H1 (cell line): Measurements from ENCODE around the gene LEKR1. TPM values are rescaled to one million over a fixed set of nuclear protein-coding genes. Genes with fewer than 3 reads are reported as not detected.

Source experiments
- CTCF ChIA-PET: fragments of 300-600 bp; sonication (Branson Sonifier 250); formaldehyde crosslinking; loops from one replicate; lab custom pipeline; 2021; ENCODE audit not compliant: partially characterized antibody; lab: Charles Lee
- POLR2A ChIA-PET: fragments of 300-600 bp; sonication (Branson Sonifier 250); formaldehyde crosslinking; loops from one replicate; lab custom pipeline; 2021; ENCODE audit warnings: inconsistent platforms; ENCODE audit not compliant: partially characterized antibody; lab: Charles Lee
- DNase-seq, 2 experiments: peaks; one replicate each; pipeline versions ENCODE4 v3.0.0 to v3.0.0-alpha.2; 2010 to 2022; ENCODE audit warnings: low spot score in 2 of 2, low read depth in 1 of 2, mixed read lengths in 1 of 2
- FAIRE-seq: peaks from 2 replicates; lab custom pipeline; 2011; peaks lifted over from hg19 to GRCh38; lab: Jason Lieb, UNC
- H2AFZ ChIP-seq: 2 replicates; pipeline ENCODE4 v1.8.1; 2012; ENCODE audit warnings: low read length, inconsistent platforms
- H2AK5ac ChIP-seq: 2 replicates; pipeline ENCODE4 v1.6.1; 2013; ENCODE audit warnings: low read depth, low read length
- H2BK120ac ChIP-seq: replicated peaks from 2 replicates; pipeline ENCODE3; 2013; ENCODE audit warnings: low read depth, low read length, inconsistent platforms
- H2BK12ac ChIP-seq: 2 replicates; pipeline ENCODE4 v1.6.1; 2013; ENCODE audit warnings: low read depth, low read length
- H2BK15ac ChIP-seq: 2 replicates; pipeline ENCODE4 v1.6.1; 2013; ENCODE audit warnings: low read length
- H2BK20ac ChIP-seq: 2 replicates; pipeline ENCODE4 v1.6.1; 2013; ENCODE audit warnings: low read length
- H2BK5ac ChIP-seq: 2 replicates; pipeline ENCODE4 v1.6.1; 2013; ENCODE audit warnings: low read depth, low read length
- H3K14ac ChIP-seq: 2 replicates; pipeline ENCODE4 v1.6.1; 2013; ENCODE audit warnings: inconsistent platforms; ENCODE audit not compliant: insufficient read length
- H3K18ac ChIP-seq: 2 replicates; pipeline ENCODE4 v1.6.1; 2013; ENCODE audit warnings: low read length; ENCODE audit errors: extremely low read depth
- H3K23ac ChIP-seq: 2 replicates; pipeline ENCODE4 v1.6.1; 2013; ENCODE audit warnings: inconsistent platforms; ENCODE audit not compliant: insufficient read length
- H3K23me2 ChIP-seq: 2 replicates; pipeline ENCODE4 v1.6.1; 2013; ENCODE audit warnings: low read depth, low read length
- H3K27ac ChIP-seq: 2 replicates; pipeline ENCODE4 v1.6.1; 2011; ENCODE audit warnings: low read depth, low read length, inconsistent platforms
- H3K27me3 ChIP-seq, 4 experiments: replicated peaks in 1 of 4; 1 replicate in 1 of 4; 2 replicates in 3 of 4; pipeline versions ENCODE4 v1.6.1 to v1.8.1; 2011 to 2013; ENCODE audit warnings: low read length in 3 of 4, mild to moderate bottlenecking in 3 of 4, inconsistent platforms in 2 of 4, mixed read lengths in 2 of 4, moderate library complexity in 1 of 4; ENCODE audit not compliant: control insufficient read depth in 3 of 4, insufficient read depth in 3 of 4; ENCODE audit errors: extremely low read depth in 1 of 4
- H3K36me3 ChIP-seq, 4 experiments: 2 replicates each; pipeline versions ENCODE4 v1.6.1 to v1.8.1; 2011 to 2013; ENCODE audit warnings: mild to moderate bottlenecking in 4 of 4, low read length in 3 of 4, moderate library complexity in 2 of 4, control low read depth in 1 of 4, inconsistent platforms in 1 of 4; ENCODE audit not compliant: insufficient read depth in 4 of 4, control insufficient read depth in 2 of 4
- H3K4ac ChIP-seq: replicated peaks from 2 replicates; pipeline ENCODE3; 2013; ENCODE audit warnings: low read length, low read depth, mixed read lengths, inconsistent platforms; ENCODE audit not compliant: insufficient read length
- H3K4me1 ChIP-seq, 4 experiments: replicated peaks in 1 of 4; 1 replicate in 1 of 4; 2 replicates in 3 of 4; pipeline versions ENCODE4 v1.6.1 to v1.8.1; 2011 to 2013; ENCODE audit warnings: low read length in 3 of 4, inconsistent platforms in 2 of 4, mixed read lengths in 1 of 4; ENCODE audit not compliant: insufficient read depth in 4 of 4, control insufficient read depth in 3 of 4
- H3K4me2 ChIP-seq, 2 experiments: 2 replicates each; pipeline versions ENCODE4 v1.6.1 to v1.8.1; 2011 to 2013; ENCODE audit warnings: low read depth in 2 of 2, low read length in 2 of 2, control low read depth in 1 of 2, inconsistent platforms in 1 of 2, mild to moderate bottlenecking in 1 of 2; ENCODE audit not compliant: insufficient read depth in 1 of 2
- H3K4me3 ChIP-seq, 4 experiments: fragments of 200-600, 300-600 bp in 1 of 4; sonication (generic), shearing (Covaris generic), sonication (Bioruptor Twin) in 1 of 4; 2 replicates each; pipeline versions ENCODE4 v1.5.1 to v1.8.1; 2011 to 2016; ENCODE audit warnings: low read length in 4 of 4, low read depth in 3 of 4, control low read depth in 2 of 4, inconsistent platforms in 2 of 4, mild to moderate bottlenecking in 2 of 4, mixed read lengths in 1 of 4, moderate library complexity in 1 of 4; ENCODE audit not compliant: insufficient read depth in 2 of 4; ENCODE audit errors: extremely low read depth in 1 of 4
- H3K56ac ChIP-seq: replicated peaks from 2 replicates; pipeline ENCODE3; 2013; ENCODE audit warnings: low read depth, mild to moderate bottlenecking, mixed read lengths, low read length, inconsistent platforms; ENCODE audit not compliant: insufficient read length
- H3K79me1 ChIP-seq: 2 replicates; pipeline ENCODE4 v1.6.1; 2013; ENCODE audit warnings: low read depth, low read length, control low read depth
- H3K79me2 ChIP-seq, 2 experiments: 2 replicates each; pipeline versions ENCODE4 v1.6.1 to v1.8.1; 2012 to 2013; ENCODE audit warnings: low read length in 2 of 2, mild to moderate bottlenecking in 2 of 2, inconsistent platforms in 1 of 2; ENCODE audit not compliant: insufficient read depth in 2 of 2, control insufficient read depth in 1 of 2
- H3K9ac ChIP-seq, 4 experiments: replicated peaks in 1 of 4; 1 replicate in 1 of 4; 2 replicates in 3 of 4; pipeline versions ENCODE4 v1.6.1 to v1.8.1; 2011 to 2013; ENCODE audit warnings: low read depth in 3 of 4, low read length in 3 of 4, control low read depth in 2 of 4, mild to moderate bottlenecking in 2 of 4, moderate library complexity in 2 of 4, inconsistent platforms in 1 of 4; ENCODE audit errors: extremely low read depth in 1 of 4
- H3K9me3 ChIP-seq, 2 experiments: 2 replicates each; pipeline versions ENCODE4 v1.6.1 to v1.8.1; 2012 to 2013; ENCODE audit warnings: mild to moderate bottlenecking in 2 of 2, moderate library complexity in 2 of 2, control low read depth in 1 of 2, inconsistent platforms in 1 of 2, low read depth in 1 of 2, low read length in 1 of 2, mixed read lengths in 1 of 2; ENCODE audit not compliant: insufficient read depth in 2 of 2
- H4K20me1 ChIP-seq, 2 experiments: replicated peaks in 1 of 2; 2 replicates each; pipeline versions ENCODE3 to v1.8.1; 2011 to 2013; ENCODE audit warnings: inconsistent platforms in 2 of 2, low read length in 2 of 2, mild to moderate bottlenecking in 1 of 2; ENCODE audit not compliant: insufficient read depth in 2 of 2, control insufficient read depth in 1 of 2
- H4K5ac ChIP-seq: 2 replicates; pipeline ENCODE4 v1.6.1; 2013; ENCODE audit warnings: low read length, low read depth, mixed read lengths, inconsistent platforms; ENCODE audit not compliant: insufficient read length
- H4K8ac ChIP-seq: 2 replicates; pipeline ENCODE4 v1.8.0; 2013; ENCODE audit warnings: mild to moderate bottlenecking, moderate library complexity, low read length, inconsistent platforms; ENCODE audit not compliant: insufficient read depth; ENCODE audit errors: extremely low read depth
- H4K91ac ChIP-seq: replicated peaks from 2 replicates; pipeline ENCODE3; 2013; ENCODE audit warnings: low read length, mixed read lengths, inconsistent platforms; ENCODE audit not compliant: insufficient read length
- ASH2L ChIP-seq: fragments of 200-600, 300-600 bp; sonication (generic); IDR thresholded peaks from one replicate; pipeline ENCODE4 v1.7.1; 2017; ENCODE audit warnings: low read length
- CTBP2 ChIP-seq: IDR thresholded peaks from 2 replicates; pipeline ENCODE4 v1.7.0; 2011; ENCODE audit warnings: borderline replicate concordance, mild to moderate bottlenecking, moderate library complexity, mixed read lengths, low read length; ENCODE audit not compliant: insufficient read depth, insufficient read length
- JUN ChIP-seq: IDR thresholded peaks from 2 replicates; pipeline ENCODE4 v1.6.1; 2011; ENCODE audit warnings: low read depth, mild to moderate bottlenecking, improper control_type of control experiment, low read length
- KDM5A ChIP-seq: fragments of 200-600 bp; IDR thresholded peaks from 2 replicates; pipeline ENCODE4 v1.7.1; 2012; ENCODE audit warnings: mild to moderate bottlenecking, low read length, inconsistent platforms, mixed read lengths
- PHF8 ChIP-seq: fragments of 200-600 bp; sonication (generic); conservative IDR thresholded peaks from 2 replicates; pipeline ENCODE4 v1.7.1; 2012; ENCODE audit warnings: low read depth, mild to moderate bottlenecking, inconsistent platforms, low read length, moderate library complexity
- POU5F1 ChIP-seq: IDR thresholded peaks from 2 replicates; pipeline ENCODE4 v1.6.1; 2011; ENCODE audit warnings: low read depth, mild to moderate bottlenecking, low read length, moderate library complexity
- RAD21 ChIP-seq, 2 experiments: IDR thresholded peaks in 1 of 2; conservative IDR thresholded peaks in 1 of 2; 2 replicates each; pipeline ENCODE4 v1.6.1; 2011; ENCODE audit warnings: low read depth in 2 of 2, low read length in 2 of 2, improper control_type of control experiment in 1 of 2, inconsistent platforms in 1 of 2, mild to moderate bottlenecking in 1 of 2, moderate library complexity in 1 of 2
- RNF2 ChIP-seq: fragments of 200-900, 300-1000 bp; sonication (generic); IDR thresholded peaks from 2 replicates; pipeline ENCODE4 v1.7.1; 2016; ENCODE audit warnings: borderline replicate concordance, low read depth, mild to moderate bottlenecking, antibody characterized with exemption, low read length; ENCODE audit not compliant: poor library complexity, severe bottlenecking; ENCODE audit errors: missing control alignments
- SUZ12 ChIP-seq: fragments of 200-600 bp; sonication (generic); IDR thresholded peaks from 2 replicates; pipeline ENCODE4 v1.6.1; 2012; ENCODE audit warnings: mild to moderate bottlenecking, inconsistent platforms, low read length, moderate library complexity, mixed read lengths
- TAF7 ChIP-seq: optimal IDR thresholded peaks from 2 replicates; pipeline ENCODE3; 2011; ENCODE audit warnings: low read depth, mild to moderate bottlenecking, inconsistent platforms, low read length, moderate library complexity, borderline replicate concordance
- WGBS, 2 experiments: shearing (Covaris generic) in 1 of 2; methylation state at CpG; one replicate each; pipeline versions ENCODE4 v1.1.6 to v1.1.7; 2013 to 2015; ENCODE audit warnings: low lambda C conversion rate in 2 of 2, mixed read lengths in 2 of 2, inconsistent platforms in 1 of 2, low coverage in 1 of 2, missing lambda C conversion rate in 1 of 2; ENCODE audit not compliant: insufficient replicate concordance in 2 of 2, insufficient coverage in 1 of 2, insufficient read length in 1 of 2; ENCODE audit errors: extremely low coverage in 1 of 2, missing lambda C conversion rate in 1 of 2; 5-methylcytosine and 5-hydroxymethylcytosine counted together
- polyA plus RNA-seq, 7 experiments: library from polyadenylated mRNA; depleted of rRNA in 3 of 7; stranded (reverse) in 5 of 7; unstranded in 2 of 7; fragments of >200 nt in 5 of 7; fragments of 200-250 nt in 2 of 7; gene quantifications; 1 replicate in 5 of 7; 2 replicates in 1 of 7; 4 replicates in 1 of 7; pipeline versions ENCODE4 v1.2.1 to v1.2.3, GENCODE V29; 2011 to 2013; ENCODE audit warnings: missing spikeins in 2 of 7, mixed read lengths in 2 of 7
- total RNA-seq: library from RNA; stranded (reverse); fragmentation: NEBNext Ultra II Directional; extraction: Animal tissue kit (Norgen Biotek cat#: 25700); gene quantifications from 2 replicates; pipeline ENCODE4 v1.2.1, GENCODE V29; 2021
- TF ChIP-seq, protein P1 (sequence below): IDR thresholded peaks from 2 replicates; pipeline ENCODE4 v1.6.1; 2012; ENCODE audit warnings: inconsistent platforms
- TF ChIP-seq, protein P2 (sequence below): IDR thresholded peaks from 2 replicates; pipeline ENCODE4 v1.6.1; 2012; ENCODE audit warnings: inconsistent platforms

Gene LEKR1
- total and polyA plus RNA-seq, 2 of the 8 experiments (the other 6 are each of a cell fraction or from before 2014, with no cell fraction given) = 0.08 TPM; not detected in 1

DNA sequence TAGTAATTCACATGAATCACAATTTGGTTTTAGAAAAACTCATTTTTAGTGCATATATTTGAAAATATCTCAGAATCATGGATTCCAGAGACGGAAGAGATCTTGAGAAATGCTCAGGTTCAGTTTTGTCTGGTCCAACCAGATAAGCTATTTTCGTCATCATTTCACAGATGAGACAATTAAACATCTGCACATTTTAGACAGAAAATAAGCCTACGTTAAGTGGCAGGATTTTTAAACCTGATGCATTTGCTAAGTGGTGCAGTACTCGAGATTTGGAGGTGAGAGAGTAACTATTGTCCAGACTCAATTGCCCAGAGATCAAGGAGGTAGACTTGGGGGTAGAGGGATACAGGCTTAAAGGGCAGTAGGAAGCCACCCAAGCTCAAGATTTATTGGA, 243.3 kb downstream of the LEKR1 start:
- Histone ChIP-seq H3K4me1 (peaks cover 5 to 12% (median 8%) of the 10 kb centered on the region in 4 experiments), H3K23ac (no peak overlapping the region), H3K23me2 (no peaks in the 10 kb centered on the region), H3K14ac (no peak overlapping the region), H2BK12ac (no peak overlapping the region), H4K8ac (no peak overlapping the region), H4K20me1 (no peaks in the 10 kb centered on the region), H3K4ac (no peak overlapping the region), H3K79me1 (no peaks in the 10 kb centered on the region), H2BK120ac (no peak overlapping the region), H3K9ac (no peak overlapping the region), H4K5ac (no peak overlapping the region), H3K18ac (no peak overlapping the region), H3K79me2 (no peaks in the 10 kb centered on the region), H3K4me2 (no peak overlapping the region), H2BK20ac (no peak overlapping the region), H2BK15ac (no peak overlapping the region; the same call in 1 of the 2 replicates), H3K4me3 (no peak overlapping the region), H2AK5ac (no peak overlapping the region), H2BK5ac (no peak overlapping the region), H3K56ac (no peak overlapping the region), H3K27ac (no peak overlapping the region), H3K27me3 (peaks cover 0 to 6% (median 1%) of the 10 kb centered on the region in 4 experiments; a peak in 3 of 7 replicates), H3K36me3 (no peaks in the 10 kb centered on the region), H4K91ac (no peak overlapping the region), H3K9me3 (no peaks in the 10 kb centered on the region), H2AFZ (no peak overlapping the region)
- WGBS, 2 experiments = 85% methylated on average over 4 of the region's 4 CpGs; no CpG with 5 or more reads in 1 of the 2 experiments
- ChIA-PET CTCF (interaction anchor here (0.6 to 1.8 kb wide), 7 partner anchors 8 to 505 kb away, joined by 3 to 6 read pairs (median 5); no protein-coding TSS in a partner anchor), POLR2A (interaction anchor here (1.0 kb wide), 1 partner anchor 395 kb away, joined by 3 read pairs; the partner anchor contains the start of gene TIPARP)
- FAIRE-seq (no peak), DNase-seq (no peak)
- no peak for TF ChIP-seq CTBP2
- no peak for TF ChIP-seq RNF2
- TF ChIP-seq PHF8 = no peak
- TF ChIP-seq, protein P1, sequence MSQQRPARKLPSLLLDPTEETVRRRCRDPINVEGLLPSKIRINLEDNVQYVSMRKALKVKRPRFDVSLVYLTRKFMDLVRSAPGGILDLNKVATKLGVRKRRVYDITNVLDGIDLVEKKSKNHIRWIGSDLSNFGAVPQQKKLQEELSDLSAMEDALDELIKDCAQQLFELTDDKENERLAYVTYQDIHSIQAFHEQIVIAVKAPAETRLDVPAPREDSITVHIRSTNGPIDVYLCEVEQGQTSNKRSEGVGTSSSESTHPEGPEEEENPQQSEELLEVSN = no peak
- no peak for TF ChIP-seq SUZ12
- TF ChIP-seq KDM5A = no peak
- TF ChIP-seq JUN = no peak
- TF ChIP-seq ASH2L = no peak
- TF ChIP-seq, protein P2, sequence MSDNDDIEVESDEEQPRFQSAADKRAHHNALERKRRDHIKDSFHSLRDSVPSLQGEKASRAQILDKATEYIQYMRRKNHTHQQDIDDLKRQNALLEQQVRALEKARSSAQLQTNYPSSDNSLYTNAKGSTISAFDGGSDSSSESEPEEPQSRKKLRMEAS = no peak
- no peak for TF ChIP-seq POU5F1
- no peak for TF ChIP-seq RAD21 (IDR thresholded peaks at IDR 0.05 in 1 of 2, conservative IDR thresholded peaks at IDR 0.05 in 1 of 2; ENCODE audit: low read depth in 2 of 2, low read length in 2 of 2)
- no peak for TF ChIP-seq TAF7
